AG09319 (cell line): Measurements from ENCODE around the gene EFNB2.

Source experiments
- DNase-seq: peaks from one replicate; pipeline ENCODE4 v3.0.0-alpha.2; 2010; ENCODE audit warnings: low read depth; ENCODE audit errors: extremely low read depth
- CTCF ChIP-seq: IDR thresholded peaks from 2 replicates; pipeline ENCODE4 v1.5.1; 2011; ENCODE audit warnings: low read depth, mild to moderate bottlenecking, inconsistent platforms, low read length, moderate library complexity

EFNB2 gene

GRCh38 chr13:106527826-106528225 is 7.6 kb downstream of the EFNB2 start:
- DNase-seq: no peak

GRCh38 chr13:106527445-106527801 is 8.0 kb downstream of the EFNB2 start:
- TF ChIP-seq CTCF: no peak
- no peak for DNase-seq

More at GRCh38 chr13:106527826-106528225, 7.6 kb downstream of the EFNB2 start:
- TF ChIP-seq CTCF: no peak

GRCh38 chr13:106526738-106527444 is 8.6 kb downstream of the EFNB2 start:
- TF ChIP-seq CTCF: no peak
- no peak for DNase-seq

- TF ChIP-seq CTCF: no peak
These were observed 9.6 kb downstream of the EFNB2 start for GRCh38 chr13:106525865-106526264.

GRCh38 chr13:106524108-106524507 is 11.4 kb downstream of the EFNB2 start:
- no peak for DNase-seq
- no peak for TF ChIP-seq CTCF

More at GRCh38 chr13:106525865-106526264, 9.6 kb downstream of the EFNB2 start:
- no peak for DNase-seq

- no peak for TF ChIP-seq CTCF
- no peak for DNase-seq
These were observed 11.9 kb downstream of the EFNB2 start for GRCh38 chr13:106523576-106523975.

- no peak for DNase-seq
- TF ChIP-seq CTCF: no peak
These were observed 12.4 kb downstream of the EFNB2 start for GRCh38 chr13:106522898-106523525.
